B cell (primary cell): ENCODE results near the gene ASTL. TPM values are rescaled to one million over a fixed set of nuclear protein-coding genes. Genes with fewer than 3 reads are reported as not detected.

ENCODE experiments used
- ATAC-seq: fragments of 200-7000 bp; cut with Tn5 transposase; one replicate; pipeline ENCODE4 v1.10.0; 2021; ENCODE audit warnings: low read depth, mild to moderate bottlenecking, moderate number of reproducible peaks, moderate library complexity
- CTCF ChIA-PET: fragments of 350-600 bp; sonication (Branson Sonifier 250); formaldehyde crosslinking; loops from one replicate; lab custom pipeline; 2021; ENCODE audit warnings: antibody characterized with exemption, inconsistent platforms; lab: Charles Lee
- POLR2A ChIA-PET: fragments of 350-600 bp; sonication (Branson Sonifier 250); formaldehyde crosslinking; loops from one replicate; lab custom pipeline; 2021; ENCODE audit warnings: antibody characterized with exemption; lab: Charles Lee
- DNase-seq: peaks from one replicate; pipeline ENCODE4 v3.0.0; 2013
- H2AFZ ChIP-seq: 2 replicates; pipeline ENCODE4 v1.6.1; 2012; ENCODE audit warnings: mild to moderate bottlenecking, low read depth, low read length; ENCODE audit not compliant: insufficient read depth, poor library complexity, severe bottlenecking
- H3K27ac ChIP-seq, 2 donors: 1 replicate in 1 of 2; 2 replicates in 1 of 2; pipeline ENCODE4 v1.5.1; 2012 to 2013; ENCODE audit warnings: low read length in 2 of 2, mild to moderate bottlenecking in 2 of 2, moderate library complexity in 1 of 2
- H3K27me3 ChIP-seq, 4 experiments: fragments of 200-600 bp in 1 of 4; sonication (generic) in 1 of 4; replicated peaks in 1 of 4; 1 replicate in 2 of 4; 2 replicates in 2 of 4; pipeline versions ENCODE4 v1.6.1 to v1.7.0; 2013 to 2016; ENCODE audit warnings: low read length in 3 of 4, mild to moderate bottlenecking in 2 of 4, mixed read lengths in 1 of 4, moderate library complexity in 1 of 4; ENCODE audit not compliant: insufficient read depth in 4 of 4, control insufficient read depth in 3 of 4; ENCODE audit errors: control extremely low read depth in 1 of 4
- H3K36me3 ChIP-seq, 2 experiments: replicated peaks in 1 of 2; 1 replicate in 1 of 2; 2 replicates in 1 of 2; pipeline versions ENCODE4 v1.6.1 to v1.7.1; 2013; ENCODE audit warnings: low read length in 1 of 2; ENCODE audit not compliant: insufficient read depth in 2 of 2, control insufficient read depth in 1 of 2; ENCODE audit errors: control extremely low read depth in 1 of 2, extremely low read depth in 1 of 2
- H3K4me1 ChIP-seq, 2 donors: fragments of 200-600 bp in 1 of 2; sonication (generic) in 1 of 2; 1 replicate in 1 of 2; 2 replicates in 1 of 2; pipeline versions ENCODE4 v1.5.1 to v1.6.1; 2013 to 2017; ENCODE audit warnings: low read length in 2 of 2; ENCODE audit not compliant: control insufficient read depth in 2 of 2, insufficient read depth in 2 of 2
- H3K4me2 ChIP-seq: replicated peaks from 2 replicates; pipeline ENCODE3; 2012; ENCODE audit warnings: mild to moderate bottlenecking, low read depth, low read length; ENCODE audit not compliant: poor library complexity, severe bottlenecking
- H3K4me3 ChIP-seq, 5 experiments: fragments of 200-600 bp in 1 of 5; sonication (generic) in 1 of 5; 1 replicate in 3 of 5; 2 replicates in 2 of 5; pipeline versions ENCODE4 v1.5.1 to v1.7.0; 2011 to 2016; ENCODE audit warnings: low read length in 4 of 5, mild to moderate bottlenecking in 4 of 5, low read depth in 2 of 5, control low read depth in 1 of 5, moderate library complexity in 1 of 5; ENCODE audit not compliant: insufficient read depth in 1 of 5; ENCODE audit errors: control extremely low read depth in 1 of 5, extremely low read depth in 1 of 5
- H3K79me2 ChIP-seq: fragments of 200-600 bp; sonication (generic); one replicate; pipeline ENCODE4 v1.6.0; 2016; ENCODE audit warnings: low read length; ENCODE audit not compliant: control insufficient read depth, insufficient read depth
- H3K9ac ChIP-seq: fragments of 200-600 bp; sonication (generic); 2 replicates; pipeline ENCODE4 v1.6.1; 2017; ENCODE audit warnings: mild to moderate bottlenecking, low read length, moderate library complexity
- H3K9me3 ChIP-seq, 3 donors: one replicate each; pipeline versions ENCODE4 v1.6.1 to v1.7.1; 2013; ENCODE audit warnings: low read length in 2 of 3; ENCODE audit not compliant: control insufficient read depth in 2 of 3, insufficient read depth in 1 of 3; ENCODE audit errors: control extremely low read depth in 1 of 3
- H4K20me1 ChIP-seq: 2 replicates; pipeline ENCODE4 v1.6.0; 2012; ENCODE audit warnings: mild to moderate bottlenecking, low read length; ENCODE audit not compliant: insufficient read depth, control insufficient read depth, poor library complexity, severe bottlenecking
- H3K27ac Mint-ChIP-seq: one replicate; pipeline ENCODE4 v1.8.0; 2021; ENCODE audit warnings: mixed read lengths
- H3K27me3 Mint-ChIP-seq: one replicate; pipeline ENCODE4 v1.8.0; 2021; ENCODE audit warnings: mixed read lengths
- H3K4me1 Mint-ChIP-seq: one replicate; pipeline ENCODE4 v1.8.0; 2021; ENCODE audit warnings: mixed read lengths
- H3K4me3 Mint-ChIP-seq: one replicate; pipeline ENCODE4 v1.8.0; 2021; ENCODE audit warnings: mixed read lengths
- H3K9me3 Mint-ChIP-seq: one replicate; pipeline ENCODE4 v1.8.0; 2022; ENCODE audit warnings: mixed read lengths; ENCODE audit not compliant: insufficient read depth
- CTCF ChIP-seq: fragments of 200-600 bp; IDR thresholded peaks from one replicate; pipeline ENCODE4 v1.8.0; 2022; ENCODE audit warnings: antibody characterized with exemption, mild to moderate bottlenecking
- EZH2 ChIP-seq: IDR thresholded peaks from 2 replicates; pipeline ENCODE4 v1.6.1; 2012; ENCODE audit warnings: borderline replicate concordance, low read depth, mild to moderate bottlenecking, moderate library complexity, low read length; ENCODE audit not compliant: insufficient read depth, poor library complexity, severe bottlenecking
- WGBS: methylation state at CpG from one replicate; pipeline ENCODE4 v1.1.5; 2013; ENCODE audit warnings: missing lambda C conversion rate; ENCODE audit not compliant: insufficient coverage; 5-methylcytosine and 5-hydroxymethylcytosine counted together
- intact Hi-C: fragments of 100-400 bp; cut with micrococcal nuclease; formaldehyde crosslinking; loops from one replicate; pipeline ENCODE4 v1.10.0; 2022
- polyA plus RNA-seq: library from polyadenylated mRNA; depleted of rRNA; stranded (reverse); fragments of >200 nt; gene quantifications from 2 replicates; pipeline ENCODE4 v1.2.3, GENCODE V29; 2012
- total RNA-seq, 2 donors: library from RNA; stranded (reverse); fragments of 120-200 nt in 1 of 2; gene quantifications; 1 replicate in 1 of 2; 2 replicates in 1 of 2; pipeline versions ENCODE4 v1.2.3 to v1.2.4, GENCODE V29; 2013 to 2022

The ASTL gene
- total and polyA plus RNA-seq, 2 donors (not counting 1 experiment from before 2014, with no cell fraction given) = 0.15 to 0.59 TPM

- Mint-ChIP-seq H3K27ac (no peak overlapping the region), H3K4me1 (no peaks in the 10 kb centered on the region), H3K9me3 (no peaks in the 10 kb centered on the region), H3K27me3 (no peaks in the 10 kb centered on the region), H3K4me3 (no peak overlapping the region)
- ChIA-PET CTCF (interaction anchor here (1.6 kb wide), 1 partner anchor 139 kb away, joined by 4 read pairs; no protein-coding TSS in a partner anchor), POLR2A (no interaction called here)
- H3K9ac ChIP-seq = no peak overlapping the region
- no peak for ATAC-seq
- no peaks in the 10 kb centered on the region for H4K20me1 ChIP-seq
- DNase-seq = no peak
- WGBS = 92% methylated on average over 26 of the region's 26 CpGs
- TF ChIP-seq EZH2 (no peak), CTCF (no peak)
- intact Hi-C loops = no loop called here
- no peaks in the 10 kb centered on the region for H3K9me3 ChIP-seq
- no peak overlapping the region for H3K27ac ChIP-seq
- no peak overlapping the region for H2AFZ ChIP-seq
- no peak overlapping the region for H3K4me3 ChIP-seq
- H3K4me1 ChIP-seq = no peaks in the 10 kb centered on the region
- H3K36me3 ChIP-seq = no peaks in the 10 kb centered on the region
- no peak overlapping the region for H3K4me2 ChIP-seq
- no peaks in the 10 kb centered on the region for H3K79me2 ChIP-seq
- H3K27me3 ChIP-seq = no peaks in the 10 kb centered on the region
Observed at GRCh38 chr2:96131813-96132745, 6.2 kb downstream of the ASTL start.

GRCh38 chr2:96131152-96131812, 7.0 kb downstream of the ASTL start:
- Histone ChIP-seq H3K27me3 (no peaks in the 10 kb centered on the region), H3K4me1 (no peaks in the 10 kb centered on the region), H3K79me2 (no peaks in the 10 kb centered on the region), H3K27ac (no peak overlapping the region), H3K9me3 (no peaks in the 10 kb centered on the region), H2AFZ (no peak overlapping the region), H3K4me3 (no peak overlapping the region), H3K9ac (no peak overlapping the region), H3K4me2 (no peak overlapping the region), H3K36me3 (no peaks in the 10 kb centered on the region), H4K20me1 (no peaks in the 10 kb centered on the region)
- CTCF ChIA-PET = interaction anchor here (0.9 to 1.9 kb wide), 2 partner anchors 9 to 44 kb away, joined by 3 to 12 read pairs; no protein-coding TSS in a partner anchor
- Mint-ChIP-seq H3K4me1 (no peaks in the 10 kb centered on the region), H3K9me3 (no peaks in the 10 kb centered on the region), H3K27ac (no peak overlapping the region), H3K4me3 (no peak overlapping the region), H3K27me3 (no peaks in the 10 kb centered on the region)
- 87% methylated on average over 7 of the region's 10 CpGs for WGBS
- no peak for TF ChIP-seq EZH2
- no peak for TF ChIP-seq CTCF
- POLR2A ChIA-PET = no interaction called here
- ATAC-seq (no peak), DNase-seq (no peak)
- intact Hi-C loops = no loop called here
